AG08395 (cell line): ENCODE measurements around the gene ECE1.
"Not testable (repeated sequence)": the region's sequence is repeated elsewhere in the genome, so short reads cannot be mapped to it uniquely, and the experiment has no call there.

ENCODE experiments used
- DNase-seq: peaks from one replicate; pipeline ENCODE4 v3.0.0; 2012; ENCODE audit warnings: mixed read lengths, low spot score

Gene ECE1

DNA sequence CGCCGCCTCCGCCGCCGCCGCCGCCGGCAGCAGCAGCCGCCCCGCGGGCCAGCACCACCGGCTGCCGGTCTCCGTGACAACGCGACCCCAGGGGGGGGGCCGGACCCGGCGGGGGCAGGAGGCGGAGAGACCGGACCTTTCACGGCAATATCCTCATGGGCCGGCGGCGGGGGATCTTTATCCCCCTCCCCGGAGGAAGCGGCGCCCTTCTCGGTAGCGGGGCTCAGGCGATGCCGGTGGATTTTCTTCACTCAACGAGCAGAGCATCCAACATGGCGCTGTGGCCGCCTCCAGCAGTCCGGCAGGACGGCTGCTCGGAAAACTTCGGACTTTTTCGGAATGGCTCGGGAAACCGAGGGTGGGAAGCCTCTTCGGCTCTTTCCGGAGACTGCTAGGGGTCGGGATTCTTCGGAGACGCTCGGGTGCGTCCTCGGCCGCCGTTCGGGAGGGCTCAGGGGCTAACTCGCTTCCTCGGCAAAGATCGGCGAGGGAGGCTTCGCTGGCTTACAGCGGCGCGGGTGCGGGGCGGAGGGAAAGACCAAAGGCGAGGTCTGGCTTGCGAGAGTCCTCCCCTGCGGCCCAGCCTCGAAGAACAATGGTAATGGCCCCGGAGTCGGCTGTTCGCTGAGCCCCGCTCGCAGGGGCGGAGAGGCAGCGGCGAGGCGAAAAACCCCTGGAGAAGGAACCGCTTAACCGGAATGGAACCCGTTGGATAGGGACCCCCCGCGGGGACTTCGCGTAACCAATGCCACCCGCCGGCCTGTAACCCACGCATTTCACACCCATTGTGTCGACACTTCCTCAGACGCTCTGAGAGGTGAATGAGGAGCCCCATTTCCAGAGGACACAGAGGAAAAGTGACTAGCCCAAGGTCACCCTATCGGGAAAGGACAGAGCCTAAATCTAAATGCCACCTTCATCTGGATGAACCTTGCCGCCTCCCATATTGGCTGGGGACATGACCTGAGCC, 113.4 kb downstream of the ECE1 start, which contains the start of gene EIF4G3:
Gene EIF4G3, minus strand, starts transcription at position 312 of the 970 bp plus-strand sequence. CDS start 174,155 bp downstream, outside the sequence.
- DNase-seq: peak; percentile 99

- peak; percentile 32 for DNase-seq
Observed at GRCh38 chr1:21175670-21176581, 114.3 kb downstream of the ECE1 start.

DNA sequence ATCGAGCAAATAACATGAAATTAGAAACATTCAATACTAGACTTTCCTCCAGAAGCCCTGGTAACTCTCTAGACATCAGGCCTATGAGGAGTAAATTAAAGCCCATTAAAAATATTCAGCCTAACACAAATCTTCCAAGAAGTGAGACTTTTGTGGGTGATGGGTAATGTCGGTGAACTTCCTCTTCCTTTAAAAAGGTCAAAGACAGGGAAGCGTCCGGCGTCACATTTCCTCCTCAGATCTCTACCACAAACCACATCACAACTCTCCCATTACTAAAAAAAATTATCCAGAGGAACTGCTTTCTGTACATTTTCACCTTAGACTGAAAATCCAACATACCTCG, 115.0 kb downstream of the ECE1 start:
- peak; percentile 21 for DNase-seq

DNA sequence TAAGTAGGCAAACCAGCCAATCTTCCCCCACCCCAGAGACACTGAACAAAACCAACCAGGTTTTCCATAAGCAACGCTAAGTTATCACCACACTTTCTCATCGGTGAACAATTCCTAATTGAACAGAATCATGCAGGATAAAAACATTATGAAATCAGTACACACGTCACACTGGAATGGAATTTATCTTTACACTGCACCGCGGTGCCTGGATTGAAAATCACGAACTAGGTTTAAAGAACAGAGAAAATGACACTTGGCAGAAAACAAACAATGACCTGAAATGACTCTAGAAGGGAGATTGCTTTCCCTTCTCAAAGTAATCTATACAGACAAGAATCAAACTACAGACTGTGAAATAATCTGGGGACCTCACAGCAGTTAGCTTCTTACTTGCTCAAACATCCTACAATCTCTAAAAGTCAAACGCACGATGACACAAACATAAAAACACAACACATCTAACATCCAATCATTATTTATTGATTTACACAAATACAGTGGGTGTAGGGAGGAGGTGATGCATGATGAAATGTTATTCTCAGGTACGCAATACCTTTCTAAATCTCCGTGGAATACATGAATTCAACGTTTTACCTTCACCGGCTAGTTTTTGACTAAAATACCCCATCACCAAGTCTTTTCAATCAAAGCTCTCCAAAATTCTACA, 115.5 kb downstream of the ECE1 start:
- DNase-seq: peak; percentile 56

GRCh38 chr1:21174230-21174629, 116.0 kb downstream of the ECE1 start:
- DNase-seq: no peak

DNA sequence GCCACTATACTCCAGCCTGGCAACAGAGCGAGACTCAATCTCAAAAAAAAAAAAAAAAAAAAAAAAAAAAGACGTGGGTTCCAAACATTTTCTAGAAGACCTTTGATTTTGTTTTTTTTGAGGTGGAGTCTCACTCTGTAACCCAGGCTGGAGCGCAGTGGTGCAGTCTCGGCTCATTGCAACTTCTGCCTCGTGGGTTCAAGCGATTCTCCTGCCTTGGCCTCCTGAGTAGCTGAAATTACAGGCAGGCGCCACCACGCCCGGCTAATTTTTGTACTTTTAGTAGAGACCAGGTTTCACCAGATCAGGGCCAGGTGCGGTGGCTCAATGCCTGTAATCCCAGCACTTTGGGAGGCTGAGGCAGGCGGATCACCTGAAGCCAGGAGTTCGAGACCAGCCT, 117.2 kb downstream of the ECE1 start:
- not testable (repeated sequence) for DNase-seq

DNA sequence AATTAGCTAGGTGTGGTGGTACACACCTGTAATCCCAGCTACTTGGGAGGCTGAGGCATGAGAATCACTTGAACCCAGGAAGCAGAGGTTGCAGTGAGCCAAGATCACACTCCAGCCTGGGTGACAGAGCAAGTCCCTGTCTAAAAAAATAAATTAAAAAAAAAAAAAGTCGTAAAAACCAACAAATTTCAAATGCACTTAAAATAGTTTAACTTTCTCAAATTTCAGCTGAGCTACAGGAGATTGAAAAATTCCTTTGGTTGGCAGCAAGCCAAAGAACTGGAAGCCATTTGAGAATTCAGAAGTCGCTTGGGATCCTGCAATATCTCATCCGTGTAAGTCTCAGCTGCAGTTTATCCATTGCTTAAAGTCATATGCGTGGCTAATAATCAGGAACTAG, 119.4 kb downstream of the ECE1 start:
- peak; percentile 27 for DNase-seq

- no peak for DNase-seq
Observed at GRCh38 chr1:21168444-21168843, 121.8 kb downstream of the ECE1 start.
